Neural crest cell (in vitro differentiated cells): Measurements from ENCODE around the gene KCNA2. TPM values are rescaled to one million over a fixed set of nuclear protein-coding genes. Genes with fewer than 3 reads are reported as not detected.
A peak's percentile ranks its signal among the peaks of the same experiment; 100 is the strongest.

Source experiments
- DNase-seq: peaks from one replicate; pipeline ENCODE4 v3.0.0; 2021; ENCODE audit warnings: low read depth, mixed read lengths, low spot score
- H3K27ac Mint-ChIP-seq: one replicate; pipeline ENCODE4 v1.8.0; 2021; ENCODE audit warnings: mild to moderate bottlenecking, mixed read lengths; ENCODE audit not compliant: unreplicated experiment
- H3K27me3 Mint-ChIP-seq: 2 replicates; pipeline ENCODE4 v1.8.0; 2021; ENCODE audit warnings: low read depth, mild to moderate bottlenecking, mixed read lengths
- H3K36me3 Mint-ChIP-seq: 2 replicates; pipeline ENCODE4 v1.8.0; 2021; ENCODE audit warnings: low read depth, mild to moderate bottlenecking, mixed read lengths
- H3K4me1 Mint-ChIP-seq: 2 replicates; pipeline ENCODE4 v1.8.0; 2021; ENCODE audit warnings: mixed read lengths
- H3K4me3 Mint-ChIP-seq: one replicate; pipeline ENCODE4 v1.8.0; 2021; ENCODE audit warnings: mild to moderate bottlenecking, mixed read lengths
- H3K9me3 Mint-ChIP-seq: 2 replicates; pipeline ENCODE4 v1.8.0; 2021; ENCODE audit warnings: mixed read lengths
- CTCF ChIP-seq: fragments of 200-600 bp; sonication (generic); conservative IDR thresholded peaks from 2 replicates; pipeline ENCODE4 v1.5.0; 2021; ENCODE audit warnings: antibody characterized with exemption, mild to moderate bottlenecking
- total RNA-seq: library from RNA; stranded (reverse); gene quantifications from 2 replicates; pipeline ENCODE4 v1.2.1, GENCODE V29; 2021

The KCNA2 gene
- total RNA-seq, 1 donor from 2014 or later, result 2.5 TPM

GRCh38 chr1:110555807-110556470 lies 50.2 kb downstream of the KCNA2 start:
- no peak overlapping the region for H3K27ac Mint-ChIP-seq
- H3K4me3 Mint-ChIP-seq, result peak overlapping the region; percentile 56
- no peak for TF ChIP-seq CTCF
- H3K36me3 Mint-ChIP-seq, result no peaks in the 10 kb centered on the region
- no peak for DNase-seq
- H3K9me3 Mint-ChIP-seq, result no peaks in the 10 kb centered on the region
- H3K4me1 Mint-ChIP-seq, result peaks cover 19% of the 10 kb centered on the region
- peaks cover 60% of the 10 kb centered on the region for H3K27me3 Mint-ChIP-seq

GRCh38 chr1:110554871-110555801 lies 51.0 kb downstream of the KCNA2 start:
- peak overlapping the region; percentile 56 for H3K4me3 Mint-ChIP-seq
- peaks cover 19% of the 10 kb centered on the region for H3K4me1 Mint-ChIP-seq
- DNase-seq, result peak; percentile 68
- peaks cover 68% of the 10 kb centered on the region for H3K27me3 Mint-ChIP-seq
- no peaks in the 10 kb centered on the region for H3K36me3 Mint-ChIP-seq
- H3K27ac Mint-ChIP-seq, result no peak overlapping the region
- H3K9me3 Mint-ChIP-seq, result no peaks in the 10 kb centered on the region
- TF ChIP-seq CTCF, result peak; percentile 79

GRCh38 chr1:110551278-110551809 lies 54.8 kb downstream of the KCNA2 start:
- no peak overlapping the region for H3K27ac Mint-ChIP-seq
- H3K4me1 Mint-ChIP-seq, result peaks cover 12% of the 10 kb centered on the region
- no peaks in the 10 kb centered on the region for H3K9me3 Mint-ChIP-seq
- H3K27me3 Mint-ChIP-seq, result peaks cover 60% of the 10 kb centered on the region
- no peak overlapping the region for H3K4me3 Mint-ChIP-seq
- TF ChIP-seq CTCF, result no peak
- no peaks in the 10 kb centered on the region for H3K36me3 Mint-ChIP-seq
- no peak for DNase-seq

GRCh38 chr1:110549831-110550230 lies 56.3 kb downstream of the KCNA2 start:
- H3K27ac Mint-ChIP-seq, result no peak overlapping the region
- H3K36me3 Mint-ChIP-seq, result no peaks in the 10 kb centered on the region
- H3K4me3 Mint-ChIP-seq, result no peak overlapping the region
- peaks cover 63% of the 10 kb centered on the region for H3K27me3 Mint-ChIP-seq
- DNase-seq, result no peak
- peaks cover under 1% of the 10 kb centered on the region for H3K4me1 Mint-ChIP-seq
- H3K9me3 Mint-ChIP-seq, result no peaks in the 10 kb centered on the region
- no peak for TF ChIP-seq CTCF

GRCh38 chr1:110548381-110548780 lies 57.8 kb downstream of the KCNA2 start:
- peaks cover 60% of the 10 kb centered on the region for H3K27me3 Mint-ChIP-seq
- H3K9me3 Mint-ChIP-seq, result no peaks in the 10 kb centered on the region
- DNase-seq, result no peak
- H3K36me3 Mint-ChIP-seq, result no peaks in the 10 kb centered on the region
- H3K27ac Mint-ChIP-seq, result no peak overlapping the region
- H3K4me3 Mint-ChIP-seq, result no peak overlapping the region
- peak; percentile 63 for TF ChIP-seq CTCF
- H3K4me1 Mint-ChIP-seq, result no peaks in the 10 kb centered on the region
